ENCODE measurements around the gene LXN.

LXN gene

DNA sequence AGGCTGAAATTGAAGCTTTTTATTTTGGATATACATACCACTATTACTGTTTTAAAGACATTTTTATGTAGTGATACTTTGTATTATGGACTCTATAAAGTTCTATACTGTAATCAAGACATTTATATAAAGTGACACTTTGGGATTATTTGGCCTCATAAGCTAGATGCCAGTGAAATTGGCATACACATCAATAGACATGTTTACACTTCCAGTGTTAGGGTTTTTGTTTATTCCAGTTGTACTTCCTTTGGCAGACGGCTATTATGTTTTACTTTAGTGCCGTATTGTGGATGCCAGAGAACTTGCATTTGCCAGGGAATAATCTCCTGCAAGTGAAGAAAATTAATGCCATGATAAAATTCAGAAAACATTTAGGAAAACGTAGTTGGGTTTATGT is 6.0 kb downstream of the LXN start:
- no peak for DNase-seq

DNA sequence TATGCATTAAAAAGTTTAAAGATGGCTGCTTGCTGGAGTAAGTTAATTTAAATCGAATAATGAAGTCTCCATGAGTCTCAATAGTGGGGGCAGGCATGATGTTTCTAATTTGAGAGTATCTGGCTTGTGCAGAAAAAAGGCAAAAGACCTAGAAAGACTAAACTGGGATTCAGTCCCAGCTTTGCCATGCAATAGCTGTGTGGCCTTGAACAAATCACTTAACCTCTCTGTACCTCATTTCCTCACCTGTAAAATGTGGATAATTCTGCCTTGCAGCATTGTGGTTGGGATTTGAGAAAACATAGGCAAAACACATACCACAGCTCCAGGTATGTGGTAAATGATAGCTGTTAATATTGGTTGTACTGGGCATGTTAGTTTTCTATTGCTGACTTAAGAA is 8.6 kb downstream of the LXN start:
- no peak for DNase-seq

DNA sequence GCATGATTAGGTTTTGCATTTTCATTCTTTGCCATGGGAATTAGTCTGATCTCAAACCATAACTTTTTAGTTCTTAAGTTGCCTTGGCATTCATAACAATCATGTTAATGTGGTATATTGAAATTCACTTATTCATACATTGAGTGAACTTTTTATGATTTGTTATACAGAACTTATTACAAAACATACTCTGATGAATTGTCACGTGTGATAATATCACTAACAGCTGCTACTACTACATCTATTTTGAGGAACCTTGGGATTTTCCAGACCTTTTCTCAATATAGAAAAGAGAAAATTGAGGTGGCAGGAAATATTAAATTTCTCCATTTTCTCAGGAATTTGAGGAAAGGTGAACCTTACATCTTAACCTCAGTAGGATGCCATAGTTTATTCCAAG is 9.2 kb downstream of the LXN start:
- DNase-seq: no peak

DNA sequence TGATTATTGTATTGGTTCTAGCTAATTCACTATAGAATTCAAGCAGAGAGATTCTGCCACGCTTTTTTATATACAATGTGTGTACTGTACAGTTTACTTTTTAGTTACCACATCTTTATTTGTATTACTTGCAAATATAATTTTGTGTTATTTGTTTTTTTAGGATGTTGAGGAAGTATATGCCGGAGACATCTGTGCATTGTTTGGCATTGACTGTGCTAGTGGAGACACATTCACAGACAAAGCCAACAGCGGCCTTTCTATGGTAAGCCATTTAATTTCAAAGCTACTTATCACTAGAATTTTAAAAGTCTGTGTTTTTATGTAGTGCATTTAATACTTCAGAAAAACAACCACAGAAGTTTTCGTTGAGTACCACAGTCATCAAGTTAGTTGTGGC is 11.7 kb downstream of the LXN start:
- no peak for DNase-seq

DNA sequence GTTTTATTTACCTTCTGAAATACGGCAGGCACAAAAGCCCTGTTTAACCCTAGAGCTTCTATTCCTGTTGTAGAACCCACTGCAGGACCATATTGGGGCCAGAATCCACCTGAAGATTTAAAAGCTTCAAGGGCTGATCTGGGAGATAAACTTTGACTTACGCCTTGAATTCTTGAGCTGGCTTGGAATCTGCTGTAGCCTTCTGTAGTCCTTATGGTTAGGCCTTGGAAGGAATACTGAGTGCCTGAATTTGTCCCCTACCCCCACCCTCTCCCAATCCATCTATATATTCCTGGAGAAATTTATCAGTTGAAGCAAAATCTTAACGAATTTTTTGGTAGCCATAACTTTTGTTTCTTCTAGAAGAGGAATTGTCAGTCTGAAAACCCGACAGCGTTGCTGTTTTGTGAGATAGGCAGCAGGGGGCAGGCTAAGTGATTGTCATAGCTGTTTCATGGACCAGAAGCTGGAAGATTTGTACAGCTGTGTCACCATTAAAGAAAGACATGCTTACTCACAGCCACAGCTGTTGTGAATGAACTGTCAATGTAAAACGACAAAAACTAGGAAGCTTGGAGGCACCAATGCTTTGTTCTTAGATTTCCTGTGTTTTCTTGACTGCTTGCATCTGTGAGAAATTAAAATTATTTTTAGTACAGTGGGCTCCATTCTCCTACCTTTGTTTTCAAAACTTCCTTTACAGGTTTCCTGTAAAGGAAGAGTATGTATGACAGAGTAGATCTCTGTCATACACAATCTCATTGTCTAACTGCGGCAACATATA is 12.8 kb downstream of the LXN start:
- peak; percentile 43 for DNase-seq

DNA sequence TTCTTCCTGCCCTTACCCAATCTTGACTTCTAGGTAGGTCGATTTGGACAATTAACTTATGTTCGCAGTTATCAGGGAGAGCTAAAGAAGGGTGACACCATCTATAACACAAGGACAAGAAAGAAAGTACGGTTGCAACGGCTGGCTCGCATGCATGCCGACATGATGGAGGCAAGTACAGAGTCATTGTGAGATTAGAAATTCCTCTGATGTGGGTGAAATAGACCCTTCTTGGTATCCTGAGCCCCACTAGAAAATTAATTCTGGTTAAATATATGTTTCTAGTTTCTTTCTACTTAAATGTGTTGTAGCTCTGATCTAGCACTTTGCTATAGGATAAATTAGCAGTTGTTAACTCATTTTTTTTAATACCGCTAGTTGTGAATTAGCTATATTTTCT is 13.6 kb downstream of the LXN start:
- DNase-seq: no peak

DNA sequence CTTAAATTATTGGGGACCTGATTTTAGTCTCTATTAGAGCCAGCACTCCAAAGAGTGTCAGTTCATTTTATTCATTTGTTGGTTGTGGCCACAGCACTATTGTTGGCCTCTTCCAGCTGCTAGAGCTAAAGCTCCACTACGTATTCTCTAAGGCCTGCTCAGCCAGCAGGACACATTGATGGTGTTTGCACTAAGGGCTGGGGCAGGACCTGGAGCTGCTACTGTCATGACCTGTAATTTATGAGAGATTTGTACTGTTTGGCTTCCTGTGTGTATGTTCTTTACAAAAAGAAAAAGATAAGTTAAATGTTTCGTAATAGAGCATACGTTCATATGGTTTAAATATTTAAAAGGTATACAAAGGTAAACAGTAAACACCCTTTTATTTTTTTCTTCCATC is 20.0 kb downstream of the LXN start:
- no peak for DNase-seq

DNA sequence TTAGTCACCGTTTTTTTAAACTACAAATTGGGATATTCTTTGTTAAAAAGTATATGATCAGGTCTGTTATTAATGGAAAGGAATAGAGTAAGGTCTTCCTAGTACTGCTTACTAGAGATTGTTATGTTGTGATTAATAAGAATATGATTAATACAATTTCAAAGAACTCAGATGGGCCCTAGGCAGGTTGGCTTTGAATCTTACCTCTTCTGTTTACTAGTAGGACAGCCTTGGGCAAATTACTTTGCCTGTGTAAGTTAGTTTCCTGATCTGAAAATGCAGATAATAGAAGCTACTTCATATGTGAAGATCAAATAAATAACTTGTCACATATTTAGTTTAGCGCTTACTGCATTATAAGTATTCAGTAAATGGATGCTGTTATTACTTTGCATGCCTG is 21.3 kb downstream of the LXN start:
- no peak for DNase-seq

DNA sequence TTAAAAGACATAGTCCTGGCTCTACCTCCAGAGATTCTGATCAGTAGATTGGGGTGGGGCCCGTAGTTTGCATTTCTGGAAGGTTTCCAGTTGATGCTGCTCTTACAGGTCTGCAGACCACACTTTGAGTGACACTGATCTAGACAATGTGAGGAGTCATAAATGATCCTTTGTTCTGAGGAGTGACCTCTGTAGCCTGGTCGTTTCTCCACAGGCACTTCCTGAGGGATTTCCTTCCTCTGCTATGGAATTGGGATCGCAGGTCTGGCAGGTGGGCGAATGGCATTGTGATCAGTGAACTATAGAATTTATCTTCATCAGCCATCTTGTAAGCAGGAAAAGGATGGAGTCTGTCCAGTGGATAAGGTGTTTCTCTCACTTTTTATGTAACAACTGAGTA is 22.7 kb downstream of the LXN start:
- DNase-seq: no peak

DNA sequence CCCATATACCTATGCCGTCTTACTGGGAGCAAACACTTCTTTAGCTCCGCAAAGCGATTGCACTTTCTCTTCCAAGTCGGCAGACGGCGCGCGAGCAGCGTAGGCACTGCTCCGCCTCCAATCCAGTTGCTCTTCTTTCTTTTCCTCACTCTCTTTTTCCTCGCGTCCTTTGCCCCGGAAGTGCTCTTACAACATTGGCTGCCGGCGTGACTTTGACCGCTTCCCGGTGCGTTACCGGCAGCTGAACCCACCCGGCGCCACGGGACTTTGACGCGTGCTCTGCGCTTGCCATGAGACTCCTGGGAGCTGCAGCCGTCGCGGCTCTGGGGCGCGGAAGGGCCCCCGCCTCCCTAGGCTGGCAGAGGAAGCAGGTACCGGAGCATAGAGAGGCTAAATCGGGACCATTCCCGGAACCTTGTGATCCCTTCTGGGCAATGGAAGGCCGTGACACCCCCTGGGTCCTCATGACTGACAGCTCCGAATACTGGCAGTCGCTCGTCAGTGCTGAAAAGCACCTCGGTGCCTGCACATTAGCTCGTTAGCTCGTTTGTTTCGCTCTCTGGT is 28.0 kb downstream of the LXN start, which contains the start of gene GFM1:
TSS of gene GFM1 (plus strand) at position 183 of the 564 bp plus-strand sequence. CDS start at position 291, 108 bp downstream.
- peak; percentile 96 for DNase-seq

DNA sequence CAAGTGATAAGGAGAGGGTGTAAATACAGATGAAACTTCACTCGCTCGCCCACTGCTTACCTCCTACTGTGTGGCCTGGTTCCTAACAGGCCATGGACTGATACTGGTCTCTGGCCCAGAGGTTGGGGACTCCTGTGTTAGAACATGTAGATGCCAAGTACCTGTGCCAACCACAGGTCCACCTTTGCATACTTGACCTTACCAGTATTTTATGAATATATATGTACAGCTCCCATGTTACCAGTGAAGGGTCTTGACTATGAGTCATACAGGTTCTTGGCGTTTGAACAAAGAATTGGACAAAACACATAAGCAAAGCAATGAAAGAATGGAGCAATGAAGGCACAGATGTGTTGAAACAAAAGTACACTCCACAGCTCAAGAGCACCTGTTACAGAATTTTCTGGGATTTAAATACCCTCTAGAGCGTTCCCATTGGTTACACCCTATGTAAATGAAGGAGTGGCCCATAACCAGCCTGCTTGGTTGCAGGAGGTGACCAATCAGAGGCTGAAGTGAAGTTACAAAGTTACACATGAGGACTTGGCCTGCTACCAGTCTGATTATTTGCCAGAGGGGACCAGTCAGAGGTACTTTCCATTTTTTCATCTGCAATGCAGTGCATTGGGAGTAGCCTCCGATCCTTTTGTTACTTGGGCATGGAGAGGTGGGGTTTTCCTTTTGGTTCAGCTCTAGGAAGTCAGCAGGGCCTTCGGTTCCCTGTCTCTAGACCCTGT is 29.8 kb downstream of the LXN start:
- DNase-seq: no peak

DNA sequence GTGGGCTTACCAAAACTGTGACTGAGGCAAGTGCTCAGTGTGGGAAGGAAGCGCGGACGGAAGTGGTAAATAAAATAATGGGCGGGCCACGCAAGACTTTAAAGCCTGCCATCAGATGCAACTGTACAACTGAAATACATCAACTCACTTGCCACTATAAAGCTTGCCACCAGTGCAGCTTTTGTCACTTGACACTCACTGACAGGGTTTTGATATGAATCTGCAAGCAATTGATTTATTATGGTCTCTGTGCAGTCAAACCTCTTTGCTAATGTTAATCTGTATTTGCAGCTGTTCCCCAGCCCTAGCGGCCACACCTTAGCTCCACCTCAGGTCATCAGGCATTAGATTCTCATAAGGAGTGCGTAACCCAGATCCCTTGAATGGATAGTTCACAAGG is 30.4 kb downstream of the LXN start:
- no peak for DNase-seq

DNA sequence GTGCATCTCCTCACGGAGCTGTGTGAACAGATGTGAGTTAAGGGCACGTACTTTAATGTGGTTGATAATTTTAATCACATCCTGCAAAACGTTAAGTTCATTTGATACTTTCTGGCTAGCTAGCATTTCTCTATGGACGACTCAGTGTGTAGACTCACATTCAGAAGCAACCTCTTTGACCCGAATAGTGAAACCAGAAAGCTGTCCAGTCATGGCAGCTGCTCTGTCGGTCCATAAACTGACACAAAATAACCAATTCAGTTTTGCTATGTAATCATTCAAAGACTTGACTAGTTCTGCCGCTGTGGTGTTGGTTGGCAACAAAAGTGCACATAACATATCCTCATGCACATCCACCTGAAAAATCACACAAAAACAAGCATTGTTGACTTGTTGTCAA is 31.8 kb downstream of the LXN start:
- no peak for DNase-seq

DNA sequence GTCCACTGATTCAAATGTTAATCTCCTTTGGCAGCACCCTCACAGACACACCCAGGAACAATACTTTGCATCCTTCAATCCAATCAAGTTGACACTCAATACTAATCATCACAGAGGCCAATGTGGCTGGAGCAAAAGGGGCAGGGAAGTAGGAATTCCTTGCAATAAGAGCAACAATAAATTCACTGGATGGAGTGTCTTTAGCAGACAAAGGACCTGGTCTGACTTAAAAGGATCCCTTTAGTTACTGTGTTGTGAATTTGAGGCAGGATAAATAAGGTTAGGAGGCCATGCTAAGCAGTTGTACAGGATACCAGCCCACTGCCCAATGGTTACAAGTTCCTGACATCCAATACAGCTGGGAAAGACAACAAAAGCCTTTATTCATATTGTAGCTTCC is 40.5 kb downstream of the LXN start:
- DNase-seq: no peak

DNA sequence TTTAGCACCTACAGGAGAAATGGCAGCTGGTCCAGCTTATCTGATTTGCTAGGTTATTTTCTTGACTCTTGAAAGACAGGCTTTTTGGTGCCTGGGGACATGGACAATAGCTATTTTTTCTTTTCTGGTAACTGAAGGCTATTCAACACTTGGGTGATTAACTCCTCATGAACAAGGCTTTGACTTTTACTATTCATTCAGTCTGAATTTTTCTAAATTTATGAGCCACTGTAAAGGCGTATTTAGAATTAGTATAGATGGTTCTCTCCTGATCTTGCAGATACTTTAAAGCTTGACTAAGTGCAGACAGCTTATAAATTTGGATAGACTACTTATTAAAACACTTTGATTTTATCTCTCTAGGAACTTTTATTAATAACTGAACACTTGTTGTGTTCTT is 46.6 kb downstream of the LXN start:
- DNase-seq: no peak

DNA sequence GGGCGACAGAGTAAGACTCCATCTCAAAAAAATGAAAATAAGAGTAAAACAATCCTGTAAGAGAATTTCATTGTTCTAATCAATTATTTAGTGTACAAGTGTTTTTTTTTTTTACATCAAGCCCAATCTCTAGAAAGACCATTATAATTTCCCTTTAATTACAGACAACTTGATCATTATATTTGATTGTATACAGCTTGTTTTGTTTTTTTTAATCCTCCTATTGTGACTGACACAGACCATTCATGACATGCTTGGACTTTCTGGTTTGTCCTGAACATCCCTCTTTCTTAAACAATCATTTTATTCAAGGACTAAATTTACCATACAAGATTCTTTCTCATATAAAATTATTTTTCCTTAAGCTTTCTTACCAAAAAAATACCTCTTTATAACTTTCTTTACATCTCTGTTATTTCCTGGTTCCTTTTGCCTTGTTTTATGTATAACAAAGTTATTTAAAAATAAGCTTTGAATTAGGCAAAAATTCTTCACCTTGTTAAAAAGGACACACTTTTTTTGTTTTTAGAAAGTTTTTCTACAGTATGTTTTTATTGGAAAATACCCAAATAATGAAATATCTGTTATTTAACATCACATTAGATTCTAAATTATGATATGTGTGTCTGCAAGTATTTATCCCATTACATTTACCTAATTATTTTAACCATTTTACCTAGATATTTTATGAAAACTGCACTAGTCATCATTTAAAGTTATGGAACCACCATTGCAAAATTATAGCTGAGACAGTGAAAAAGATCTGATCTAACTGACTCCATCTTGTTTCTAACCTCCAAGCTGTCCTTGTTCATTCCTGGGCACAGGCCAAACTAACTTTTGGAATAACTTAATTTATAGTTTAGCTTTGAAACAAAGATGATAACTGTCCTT is 54.2 kb downstream of the LXN start:
- DNase-seq: no peak
